ENCODE measurements around the gene FKBP9. TPM values are rescaled to one million over a fixed set of nuclear protein-coding genes. Genes with fewer than 3 reads are reported as not detected.
"Not testable (repeated sequence)": the region's sequence is repeated elsewhere in the genome, so short reads cannot be mapped to it uniquely, and the experiment has no call there.

The FKBP9 gene
- total RNA-seq, 2 donors from 2014 or later, result 116 to 122 TPM

- DNase-seq, result no peak
- intact Hi-C loops (cut with DNase I), result loop anchor here in 1 of 2 donors (10.0 kb wide), 1 partner anchor 121 kb away; the partner anchor contains the start of gene NT5C3A
- no peak for ATAC-seq
Observed at GRCh38 chr7:32943252-32944030, 13.8 kb upstream of the FKBP9 start.

DNA sequence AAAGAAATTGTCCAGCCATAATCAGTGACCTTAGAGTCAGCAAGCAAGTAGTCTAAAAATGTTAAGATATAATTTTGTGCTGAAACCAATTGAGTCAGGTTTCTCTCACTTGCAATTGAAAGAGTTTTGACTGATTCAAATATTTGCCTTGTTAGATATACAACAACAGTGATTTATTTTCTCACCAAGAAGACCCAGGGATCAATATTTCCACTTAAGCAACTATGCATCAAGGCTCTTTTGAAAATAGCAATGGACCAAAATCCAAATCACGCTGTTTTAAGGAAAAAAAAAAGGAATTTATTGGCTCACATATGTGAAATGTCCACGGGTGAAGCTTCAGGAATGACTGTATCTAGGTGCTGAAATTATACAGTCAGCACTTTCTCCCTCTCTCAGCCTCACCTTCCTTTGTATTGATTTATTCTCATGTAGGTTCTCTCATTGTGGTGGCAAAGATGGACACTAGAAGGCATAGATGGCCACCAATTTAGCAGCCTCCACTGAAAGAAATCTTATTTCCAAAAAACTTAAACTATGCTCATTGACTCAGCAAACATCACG is 9.7 kb upstream of the FKBP9 start:
- intact Hi-C loops (cut with DNase I), result loop anchor here in 1 of 2 donors (10.0 kb wide), 1 partner anchor 117 kb away; the partner anchor contains the start of gene NT5C3A
- ATAC-seq (no peak), DNase-seq (no peak)

- intact Hi-C loops (cut with DNase I), result loop anchor here in 1 of 2 donors (10.0 kb wide), 1 partner anchor 117 kb away; the partner anchor contains the start of gene NT5C3A
- no peak for ATAC-seq
Observed at GRCh38 chr7:32948202-32948601, 9.0 kb upstream of the FKBP9 start.

DNA sequence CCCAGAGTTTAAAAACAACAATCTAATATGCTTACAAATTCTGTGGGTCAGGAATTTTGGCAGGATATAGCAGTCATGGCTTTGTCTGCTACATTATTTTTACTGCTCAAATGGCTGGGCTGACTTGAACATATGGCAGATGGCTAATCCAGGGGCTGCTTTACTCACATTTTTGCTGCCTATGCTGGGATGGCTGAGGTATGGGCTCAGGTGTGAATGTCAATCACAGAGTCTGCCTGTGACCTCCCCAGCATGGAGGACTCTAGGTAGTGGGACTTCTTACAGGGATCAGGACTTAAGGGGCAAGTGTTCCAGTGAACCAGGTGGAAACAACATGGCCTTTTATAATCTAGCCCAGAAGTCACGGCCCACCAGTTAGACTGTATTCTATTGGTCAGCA is 4.4 kb upstream of the FKBP9 start:
- intact Hi-C loops (cut with DNase I), result no loop called here
- ATAC-seq, result no peak
- no peak for DNase-seq

More at GRCh38 chr7:32948202-32948601, 9.0 kb upstream of the FKBP9 start:
- no peak for DNase-seq

- peak; percentile 80 for DNase-seq
- peak; percentile 3 to 39 for ATAC-seq
- intact Hi-C loops (cut with DNase I), result no loop called here
Observed at GRCh38 chr7:32958046-32959025, 1.1 kb downstream of the FKBP9 start.

DNA sequence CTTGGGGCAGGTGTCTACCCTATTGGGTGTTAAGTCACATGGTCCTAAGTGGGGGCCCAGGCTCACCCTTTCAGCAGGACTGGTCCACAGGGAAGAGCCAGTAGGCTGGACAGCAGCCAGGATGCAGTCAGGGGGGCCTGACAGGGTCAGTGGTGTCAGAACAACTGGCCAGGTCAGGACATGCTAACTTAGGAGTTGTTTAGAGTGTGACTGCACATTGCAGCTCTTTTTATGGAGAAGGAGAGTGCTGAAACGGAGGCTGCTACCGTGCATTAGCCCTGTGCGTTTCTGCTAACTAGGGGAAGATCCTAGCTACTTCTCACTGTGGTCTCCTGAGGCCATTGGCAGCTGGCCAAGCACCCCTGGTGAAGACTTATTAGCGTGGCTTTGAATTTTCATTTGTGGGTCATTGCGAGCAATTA is 6.7 kb downstream of the FKBP9 start:
- ATAC-seq, result peak; percentile 35 to 55
- intact Hi-C loops (cut with DNase I); DNase-seq: not testable (repeated sequence)

DNA sequence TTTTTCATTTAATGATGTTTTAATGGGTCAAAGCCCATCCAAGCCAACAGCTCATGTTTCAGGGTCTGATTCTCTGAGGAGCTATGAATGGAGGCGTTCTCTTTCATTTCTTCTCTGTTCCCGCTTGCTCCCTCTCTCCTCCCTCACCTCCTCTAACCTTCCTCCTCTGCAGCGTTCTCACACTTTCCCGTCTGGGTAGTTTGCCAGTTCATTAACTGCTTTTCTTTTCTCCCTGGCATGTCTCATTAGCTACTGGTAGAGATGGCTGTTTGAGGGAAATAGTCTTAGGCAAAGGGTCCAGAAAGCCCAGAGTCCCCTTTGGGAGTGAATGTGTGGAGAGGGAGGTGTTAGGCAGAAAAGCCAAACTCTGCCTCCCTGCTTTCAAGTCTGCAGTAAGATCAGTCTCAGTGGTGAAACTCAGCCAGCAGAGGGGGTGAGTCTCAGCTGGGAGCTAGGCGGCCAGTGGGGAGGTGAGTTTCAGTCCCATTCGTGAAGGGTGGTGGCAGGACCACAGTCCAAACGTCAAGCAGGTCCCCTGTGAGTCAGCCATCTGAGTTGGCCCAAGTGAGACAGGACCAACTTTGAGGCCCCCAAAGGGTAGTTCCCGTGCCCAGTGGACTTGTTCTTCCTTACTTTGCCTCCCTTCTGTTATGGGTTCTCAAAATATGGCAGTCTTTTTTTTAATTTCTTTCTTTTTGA is 7.4 kb downstream of the FKBP9 start:
- DNase-seq; intact Hi-C loops (cut with DNase I): not testable (repeated sequence)
- peak; percentile 78 to 89 for ATAC-seq

DNA sequence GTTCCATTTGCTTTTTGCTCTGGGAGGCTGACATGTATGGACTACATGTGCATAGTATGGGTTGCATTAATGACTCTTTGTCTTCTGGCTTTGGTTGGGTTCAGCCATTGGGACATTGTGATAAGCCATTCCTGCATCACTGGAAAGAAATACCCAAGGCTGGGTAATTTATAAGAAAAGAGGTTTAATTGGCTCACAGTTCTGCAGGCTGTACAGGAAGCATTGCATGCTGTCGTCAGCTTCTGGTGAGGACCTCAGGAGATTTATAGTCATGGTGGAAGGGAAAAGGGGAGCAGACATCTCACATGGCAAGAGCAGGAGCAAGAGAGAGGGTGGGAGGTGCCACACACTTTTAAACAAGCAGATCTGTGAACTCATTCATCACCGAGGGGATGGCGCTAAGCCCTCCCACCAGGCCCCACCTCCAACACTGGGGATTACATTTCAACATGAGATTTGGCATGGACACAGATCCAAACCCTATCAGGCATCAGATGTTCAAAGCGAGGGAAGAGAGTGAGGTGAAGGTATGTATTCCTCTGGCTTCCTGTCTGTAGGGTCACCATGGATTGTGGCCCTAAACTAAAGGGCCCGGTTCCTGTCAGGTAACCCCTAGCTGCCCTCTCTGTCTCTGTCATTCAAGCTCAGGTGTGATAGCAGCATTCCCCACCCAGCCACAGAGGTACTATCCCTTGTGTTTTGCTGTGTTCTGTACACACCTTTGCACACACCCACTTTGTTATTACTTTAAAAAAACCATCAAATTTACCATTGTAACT is 9.4 kb downstream of the FKBP9 start:
- ATAC-seq; DNase-seq; intact Hi-C loops (cut with DNase I): not testable (repeated sequence)

DNA sequence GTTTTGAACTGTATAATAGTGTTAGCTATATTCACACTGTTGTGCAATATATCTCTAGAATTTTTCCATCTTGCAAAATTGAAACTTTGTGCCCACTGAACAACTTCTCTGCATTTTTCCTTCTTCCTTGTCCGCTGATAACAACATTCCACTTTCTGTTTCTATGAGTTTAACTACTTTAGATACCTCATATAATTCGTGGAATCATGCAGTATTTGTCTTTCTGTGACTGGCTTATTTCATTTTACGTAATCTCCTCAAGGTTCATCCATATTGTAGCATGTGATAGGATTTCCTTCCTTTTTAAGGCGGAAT is 10.0 kb downstream of the FKBP9 start:
- DNase-seq; ATAC-seq; intact Hi-C loops (cut with DNase I): not testable (repeated sequence)

- DNase-seq; intact Hi-C loops (cut with DNase I): not testable (repeated sequence)
- peak; percentile 63 to 78 for ATAC-seq
Observed at GRCh38 chr7:32971967-32972366, 14.7 kb downstream of the FKBP9 start.

- intact Hi-C loops (cut with DNase I); ATAC-seq; DNase-seq: not testable (repeated sequence)
Observed at GRCh38 chr7:32977159-32977558, 19.9 kb downstream of the FKBP9 start.

- peak; percentile 50 for DNase-seq
- ATAC-seq, result peak in 1 of 2 donors; percentile 87
- intact Hi-C loops (cut with DNase I), result not testable (repeated sequence)
Observed at GRCh38 chr7:32979246-32979645, 22.0 kb downstream of the FKBP9 start.

DNA sequence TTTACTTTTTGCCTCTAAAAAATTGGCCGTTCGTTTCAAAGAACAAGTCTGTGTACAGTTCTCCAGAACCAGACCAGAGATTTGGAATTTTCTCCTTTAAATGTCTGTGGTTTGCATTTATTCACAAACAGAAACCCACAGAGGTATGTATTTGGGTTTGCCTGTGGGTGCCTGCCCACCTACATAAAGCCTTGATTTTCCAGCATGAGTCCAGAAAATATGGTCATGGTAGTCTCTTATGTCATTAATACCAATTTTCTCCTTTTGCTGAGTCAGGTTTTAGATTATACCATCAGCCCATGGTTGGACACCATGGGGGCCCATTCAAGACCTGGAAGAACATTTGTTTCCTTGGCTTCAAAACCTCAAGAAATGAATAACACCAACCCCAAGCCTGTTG is 22.7 kb downstream of the FKBP9 start:
- intact Hi-C loops (cut with DNase I); ATAC-seq: not testable (repeated sequence)

GRCh38 chr7:32988148-32988547 is 30.9 kb downstream of the FKBP9 start:
- ATAC-seq; DNase-seq; intact Hi-C loops (cut with DNase I): not testable (repeated sequence)

More for the DNA sequence above, 22.7 kb downstream of the FKBP9 start:
- not testable (repeated sequence) for DNase-seq

DNA sequence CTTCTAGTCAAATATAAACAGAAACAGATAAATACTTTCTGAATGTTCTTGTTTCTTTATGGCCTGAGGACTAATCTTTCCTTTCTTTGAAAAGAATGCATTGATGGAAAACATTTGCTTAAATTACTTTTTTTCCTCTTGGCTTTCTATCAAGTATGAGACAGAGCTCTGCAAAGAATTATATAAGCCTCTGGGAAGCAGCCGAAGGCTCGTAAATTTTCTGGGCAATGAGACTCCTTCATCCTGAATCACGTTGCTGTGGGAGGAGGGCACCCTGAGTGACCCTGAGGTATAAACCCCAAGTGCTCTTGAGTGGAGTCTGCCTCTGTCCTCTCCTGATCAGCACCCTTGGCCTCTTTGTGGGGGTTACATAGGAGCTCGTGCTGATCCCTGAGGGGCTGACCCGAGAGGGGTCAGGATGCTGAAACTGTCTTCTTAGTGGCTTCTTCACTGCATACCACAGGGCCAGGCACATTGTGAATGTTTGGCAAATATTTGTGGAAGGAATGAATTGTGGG is 33.9 kb downstream of the FKBP9 start:
- DNase-seq; intact Hi-C loops (cut with DNase I): not testable (repeated sequence)
- peak; percentile 32 to 48 for ATAC-seq

GRCh38 chr7:32991975-32992700 is 34.9 kb downstream of the FKBP9 start:
- intact Hi-C loops (cut with DNase I); ATAC-seq; DNase-seq: not testable (repeated sequence)

DNA sequence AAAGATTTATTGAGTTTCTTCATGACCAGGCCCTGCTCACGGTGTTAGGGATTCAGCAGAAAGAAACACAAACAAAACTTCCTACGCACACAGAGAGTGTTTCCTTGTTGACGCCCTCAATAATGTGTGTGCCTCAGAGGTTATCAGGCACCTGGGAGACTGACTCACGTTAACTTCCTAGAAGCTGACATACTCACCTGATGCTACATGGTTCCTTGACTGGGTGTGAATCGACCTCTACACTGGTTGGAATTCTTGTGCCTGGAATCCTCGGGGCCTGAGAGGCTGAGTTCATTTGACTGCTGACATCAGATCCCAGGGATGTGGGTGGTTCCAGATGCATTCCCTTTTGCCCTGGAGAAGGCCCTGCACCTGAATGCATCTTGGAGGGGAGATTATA is 35.5 kb downstream of the FKBP9 start:
- ATAC-seq, result peak; percentile 50 to 78
- DNase-seq; intact Hi-C loops (cut with DNase I): not testable (repeated sequence)
